ENCODE results near the gene SLC38A3.
A peak's percentile ranks its signal among the peaks of the same experiment; 100 is the strongest.
"Not testable (repeated sequence)": the region's sequence is repeated elsewhere in the genome, so short reads cannot be mapped to it uniquely, and the experiment has no call there.

SLC38A3 gene

DNA sequence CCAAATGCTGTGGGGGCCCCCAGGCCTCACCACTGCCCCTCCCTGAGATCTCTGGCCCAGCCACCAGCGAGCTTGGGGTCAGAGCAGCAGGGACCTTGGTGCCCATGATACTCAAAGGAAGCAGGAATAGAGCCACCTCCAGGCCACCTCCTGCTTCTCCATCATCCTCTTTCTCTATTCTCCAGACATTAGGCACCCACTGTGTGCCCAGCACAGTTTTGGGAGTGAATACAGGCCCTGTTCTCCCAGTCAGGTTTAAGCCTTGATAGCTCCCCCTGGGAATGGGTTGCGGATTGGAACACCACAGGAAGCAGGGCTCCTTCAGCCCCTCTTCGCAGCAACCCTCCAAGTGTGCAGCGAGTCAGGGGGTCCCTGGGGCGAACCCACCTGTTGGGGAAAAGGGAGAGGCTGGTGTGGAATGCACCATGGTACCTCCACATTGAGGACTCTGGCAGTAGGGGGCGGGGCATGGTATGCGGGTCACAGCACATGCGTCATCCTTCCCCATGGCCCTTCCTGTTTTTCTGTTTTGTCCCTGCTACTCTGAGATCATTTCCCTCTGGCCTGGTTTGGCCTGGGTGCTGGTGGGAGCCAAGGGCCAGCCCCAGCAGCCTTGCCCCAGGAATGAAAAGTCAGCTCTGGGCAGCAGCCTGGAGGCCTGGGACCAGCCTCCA lies 49.6 kb downstream of the SLC38A3 start:
- no peak for DNase-seq (ENCODE audit: low spot score)

DNA sequence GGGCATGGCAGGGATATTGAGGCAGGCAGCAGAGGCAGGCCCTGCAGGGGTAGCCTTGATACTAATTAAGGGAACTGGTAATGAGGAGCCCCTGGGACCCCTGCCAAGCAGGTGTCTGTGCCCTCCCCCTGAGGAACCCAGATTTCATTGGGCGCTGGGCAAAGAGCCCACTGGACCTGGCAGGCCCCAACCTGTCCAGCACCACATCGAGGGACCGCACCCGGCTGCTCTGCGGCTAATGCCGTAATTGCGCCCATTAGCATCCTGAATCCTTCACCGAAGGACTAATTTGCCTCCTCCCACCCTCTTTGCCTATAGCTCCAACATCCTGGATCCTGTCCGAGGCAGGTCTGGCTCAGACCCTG lies 50.2 kb downstream of the SLC38A3 start:
- DNase-seq (ENCODE audit: low spot score): no peak

DNA sequence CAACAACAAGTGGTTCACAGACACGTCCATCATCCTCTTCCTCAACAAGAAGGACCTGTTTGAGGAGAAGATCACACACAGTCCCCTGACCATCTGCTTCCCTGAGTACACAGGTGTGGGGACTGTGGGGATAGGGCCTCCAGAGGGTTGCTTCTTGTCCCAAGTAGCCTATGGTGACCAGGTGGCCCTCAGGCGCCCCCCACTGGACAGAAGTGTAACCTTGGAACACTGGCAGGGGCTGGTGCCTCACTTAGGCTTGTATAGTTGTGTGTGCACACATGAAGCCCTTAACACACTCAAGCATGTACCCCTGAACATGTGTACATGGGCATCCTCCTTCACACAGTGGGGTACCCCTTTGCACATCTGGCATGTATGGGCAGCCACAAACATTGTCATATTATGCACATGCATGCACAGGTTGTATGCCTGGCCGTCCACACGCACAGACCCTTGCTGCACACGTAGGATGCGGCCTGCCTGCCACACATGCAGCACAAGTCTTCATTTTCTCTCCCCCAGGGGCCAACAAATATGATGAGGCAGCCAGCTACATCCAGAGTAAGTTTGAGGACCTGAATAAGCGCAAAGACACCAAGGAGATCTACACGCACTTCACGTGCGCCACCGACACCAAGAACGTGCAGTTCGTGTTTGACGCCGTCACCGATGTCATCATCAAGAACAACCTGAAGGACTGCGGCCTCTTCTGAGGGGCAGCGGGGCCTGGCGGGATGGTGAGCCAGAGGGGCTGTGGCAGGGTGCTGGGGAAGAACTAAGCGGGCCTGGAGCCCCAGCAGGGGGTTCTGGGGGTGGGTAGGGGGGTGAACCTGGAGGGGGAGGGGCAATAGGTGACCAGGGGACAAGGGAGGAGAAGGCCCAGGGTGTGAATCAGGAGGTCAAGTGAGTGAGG lies 52.2 kb downstream of the SLC38A3 start:
- DNase-seq (ENCODE audit: low spot score): no peak

DNA sequence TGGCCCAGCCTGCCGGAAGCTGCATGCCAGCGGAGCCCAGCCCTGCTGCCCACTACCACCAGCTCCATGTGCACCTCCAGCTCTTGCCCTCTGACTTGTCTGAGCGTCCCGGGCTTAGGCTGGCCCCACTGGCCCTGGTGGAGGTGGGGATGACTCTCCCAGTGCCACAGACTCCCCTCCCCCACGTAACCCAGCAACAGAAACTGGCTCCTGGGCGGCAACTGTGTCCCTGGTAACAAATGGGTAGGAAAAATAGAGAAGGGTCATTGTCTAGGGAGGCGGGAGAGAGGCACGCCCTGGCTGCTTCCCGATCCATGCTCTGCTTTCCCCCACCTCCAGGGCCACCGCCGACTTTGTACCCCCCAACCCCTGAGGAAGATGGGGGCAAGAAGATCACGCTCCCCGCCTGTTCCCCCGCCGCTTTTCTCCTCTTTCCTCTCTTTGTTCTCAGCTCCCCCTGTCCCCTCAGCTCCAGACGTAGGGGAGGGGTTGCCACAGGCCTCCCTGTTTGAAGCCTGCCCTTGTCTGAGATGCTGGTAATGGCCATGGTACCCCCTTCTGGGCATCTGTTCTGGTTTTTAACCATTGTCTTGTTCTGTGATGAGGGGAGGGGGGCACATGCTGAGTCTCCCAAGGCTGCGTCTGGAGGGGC lies 53.1 kb downstream of the SLC38A3 start:
- DNase-seq (ENCODE audit: low spot score): no peak

DNA sequence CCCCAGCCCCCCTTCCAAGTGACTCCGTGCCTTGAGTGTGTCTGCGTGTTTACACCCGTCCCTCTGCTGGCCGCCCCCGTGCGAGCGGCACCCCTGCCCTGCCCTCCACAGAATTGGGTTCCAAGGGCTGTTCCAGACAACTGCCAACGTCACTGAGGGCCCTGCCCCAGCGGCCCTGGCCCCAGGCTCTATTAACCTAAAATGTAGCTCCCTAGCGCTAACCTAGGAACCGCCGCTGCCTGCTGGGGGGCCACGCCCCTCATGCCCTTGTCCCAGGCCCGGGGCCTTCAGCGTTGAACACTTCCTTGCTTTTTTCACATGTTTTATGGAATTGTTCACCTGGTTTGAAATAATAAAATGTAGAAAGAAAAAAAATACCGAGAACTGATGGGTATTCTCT lies 53.9 kb downstream of the SLC38A3 start:
- no peak for DNase-seq (ENCODE audit: low spot score)

DNA sequence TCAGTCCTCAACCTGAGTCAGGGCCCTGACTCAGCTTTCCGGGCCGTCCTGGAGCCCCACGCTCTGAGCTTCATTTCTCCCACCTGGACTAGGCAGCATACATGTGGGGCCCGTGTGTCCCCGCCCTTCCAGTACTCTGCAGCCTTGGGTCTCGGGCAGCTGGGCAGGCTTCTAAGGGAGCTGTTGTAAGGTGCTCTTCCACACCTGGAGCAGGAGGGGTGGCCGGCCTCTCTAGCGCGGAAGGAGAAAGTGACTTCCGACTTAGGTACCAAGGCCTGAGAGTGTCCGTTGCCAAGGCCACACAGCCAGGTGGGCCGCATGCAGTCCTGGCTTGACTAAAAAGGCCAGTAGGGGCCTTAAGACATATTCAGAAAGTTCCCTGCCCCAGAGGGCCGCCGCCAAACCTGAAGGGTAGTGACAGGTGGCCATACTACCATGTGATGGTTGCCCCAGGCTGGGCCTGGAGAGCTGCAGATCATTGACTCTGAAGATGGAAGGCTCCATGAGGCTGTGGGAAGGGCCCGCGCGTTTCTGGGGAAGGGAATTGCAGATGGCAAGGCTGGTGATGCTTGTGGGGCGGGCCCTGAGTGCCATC lies 54.5 kb downstream of the SLC38A3 start:
- no peak for DNase-seq (ENCODE audit: low spot score)

DNA sequence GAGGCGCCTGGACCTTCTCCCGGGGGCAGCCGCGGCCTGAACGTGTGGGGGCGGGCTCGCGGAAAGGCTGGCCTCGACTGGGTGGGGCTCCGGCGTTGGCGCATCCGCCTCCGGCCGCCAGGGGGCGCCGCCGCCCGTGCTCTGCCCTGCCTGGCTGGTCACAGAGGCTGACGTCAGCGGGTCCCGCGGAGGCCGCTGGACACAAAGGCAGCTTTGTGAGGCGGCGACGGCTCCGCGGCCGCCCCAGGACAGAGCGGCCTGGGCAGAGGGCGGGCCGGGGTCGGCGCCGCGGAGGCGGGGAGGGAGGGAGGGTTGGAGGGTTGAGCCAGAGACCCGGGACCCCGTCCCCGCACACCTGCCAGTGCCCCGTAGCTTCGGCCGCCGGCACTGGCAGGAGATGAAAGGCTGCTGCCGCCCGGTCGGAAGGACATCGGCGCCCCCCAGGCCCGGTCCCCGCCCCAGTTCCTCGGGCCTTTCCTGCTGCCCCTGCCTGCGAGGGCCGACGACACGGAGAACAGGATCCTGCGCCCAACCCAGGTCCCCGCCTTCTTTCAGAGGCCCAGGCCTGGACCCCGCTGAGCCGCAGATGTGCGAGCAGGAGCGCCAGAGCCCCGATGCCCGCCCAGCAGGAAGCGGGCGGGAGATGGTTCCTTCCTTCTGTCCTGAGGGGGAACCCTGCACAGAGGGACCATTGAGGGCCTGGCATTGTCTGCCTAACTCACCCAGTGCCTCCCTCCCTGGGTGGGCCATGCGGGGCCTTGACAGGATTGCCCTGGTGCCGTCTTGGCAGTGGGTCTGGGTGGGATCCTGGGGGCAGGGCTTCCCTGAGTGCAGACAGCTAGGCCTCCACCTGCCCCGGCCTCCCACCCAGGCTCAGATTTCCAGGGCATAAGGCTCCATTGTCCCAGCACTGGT lies 55.2 kb downstream of the SLC38A3 start:
- peak; percentile 94 for DNase-seq (ENCODE audit: low spot score)

DNA sequence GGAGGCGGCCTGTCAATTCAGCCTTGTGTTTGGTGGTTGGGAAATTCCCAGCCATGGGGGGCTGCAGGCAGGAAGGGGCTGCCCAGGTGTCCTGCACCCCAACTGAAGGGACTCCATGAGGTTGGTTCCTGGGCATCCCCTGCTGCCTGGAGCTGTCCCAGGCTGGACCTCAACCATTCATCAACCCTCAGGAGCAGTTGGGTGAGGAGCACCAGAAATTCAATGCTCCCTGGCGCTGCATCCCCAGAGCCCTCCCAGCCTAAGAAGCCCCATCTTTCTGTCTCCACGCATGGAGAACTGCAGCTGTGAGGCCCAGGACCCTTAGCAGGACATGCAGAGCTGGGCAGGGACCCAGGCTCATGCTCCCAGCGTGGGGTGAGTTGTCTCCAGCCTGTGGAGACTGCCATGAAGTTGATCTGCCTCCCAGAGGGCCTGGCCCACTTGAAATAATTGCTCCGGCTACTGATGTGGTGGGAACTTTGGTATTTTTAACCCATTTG lies 55.9 kb downstream of the SLC38A3 start:
- no peak for DNase-seq (ENCODE audit: low spot score)

DNA sequence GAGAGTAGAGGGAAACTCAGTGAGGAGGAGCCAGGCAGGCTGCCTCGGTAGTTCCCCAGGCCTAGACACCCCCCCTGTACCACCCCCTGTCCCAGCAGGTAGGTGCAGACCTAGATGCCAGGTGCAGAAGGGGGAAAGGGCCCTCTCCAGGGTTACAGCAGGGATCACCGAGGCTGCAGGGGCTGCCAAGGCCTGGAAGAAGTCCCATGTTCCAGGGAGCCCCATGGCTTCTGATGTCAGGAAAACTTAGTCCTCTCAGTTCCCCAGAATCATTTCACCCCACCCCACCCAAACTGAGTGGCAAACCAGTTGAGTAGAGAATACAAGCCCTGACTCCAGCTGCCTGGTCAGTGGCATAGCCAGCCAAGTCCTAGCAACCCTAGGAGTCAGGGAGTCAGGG lies 56.4 kb downstream of the SLC38A3 start:
- no peak for DNase-seq (ENCODE audit: low spot score)

DNA sequence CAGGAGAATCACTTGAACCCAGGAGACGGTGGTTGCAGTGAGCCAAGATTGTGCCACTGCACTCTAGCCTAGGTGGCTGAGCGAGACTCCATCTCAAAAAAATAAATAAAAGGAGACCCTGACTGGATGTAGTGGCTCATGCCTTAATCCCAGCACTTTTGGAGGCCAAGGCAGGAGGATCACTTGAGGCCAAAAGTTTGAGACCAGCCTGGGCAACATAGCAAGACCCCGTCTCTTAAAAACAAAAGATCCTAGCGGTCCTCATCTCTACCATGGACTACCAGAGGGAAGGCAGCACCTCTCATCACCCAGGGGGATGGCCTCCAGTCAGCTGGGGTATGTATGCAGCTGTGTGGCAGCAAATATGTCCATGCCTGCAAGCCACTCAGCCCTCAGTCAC lies 57.1 kb downstream of the SLC38A3 start:
- not testable (repeated sequence) for DNase-seq (ENCODE audit: low spot score)

DNA sequence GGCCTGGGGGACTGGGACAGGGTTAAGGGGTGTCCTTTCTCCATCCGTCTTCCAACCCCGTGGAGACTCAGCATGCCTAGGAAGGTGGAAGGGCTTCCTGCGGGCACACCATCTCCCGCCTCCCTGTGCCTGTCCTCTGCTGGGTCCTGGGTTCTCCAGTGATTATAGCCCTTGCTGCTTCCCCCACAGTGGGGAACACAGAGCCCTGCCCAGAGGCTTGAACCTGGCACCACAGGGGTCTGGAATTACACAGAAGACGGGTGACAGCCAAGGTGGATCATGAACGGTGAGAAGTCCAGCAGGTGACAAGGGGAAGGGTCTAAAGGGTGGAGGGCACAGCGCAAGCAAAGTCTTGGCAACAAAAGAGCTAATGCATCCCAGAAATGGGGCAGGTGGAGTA lies 57.7 kb downstream of the SLC38A3 start:
- DNase-seq (ENCODE audit: low spot score): no peak

DNA sequence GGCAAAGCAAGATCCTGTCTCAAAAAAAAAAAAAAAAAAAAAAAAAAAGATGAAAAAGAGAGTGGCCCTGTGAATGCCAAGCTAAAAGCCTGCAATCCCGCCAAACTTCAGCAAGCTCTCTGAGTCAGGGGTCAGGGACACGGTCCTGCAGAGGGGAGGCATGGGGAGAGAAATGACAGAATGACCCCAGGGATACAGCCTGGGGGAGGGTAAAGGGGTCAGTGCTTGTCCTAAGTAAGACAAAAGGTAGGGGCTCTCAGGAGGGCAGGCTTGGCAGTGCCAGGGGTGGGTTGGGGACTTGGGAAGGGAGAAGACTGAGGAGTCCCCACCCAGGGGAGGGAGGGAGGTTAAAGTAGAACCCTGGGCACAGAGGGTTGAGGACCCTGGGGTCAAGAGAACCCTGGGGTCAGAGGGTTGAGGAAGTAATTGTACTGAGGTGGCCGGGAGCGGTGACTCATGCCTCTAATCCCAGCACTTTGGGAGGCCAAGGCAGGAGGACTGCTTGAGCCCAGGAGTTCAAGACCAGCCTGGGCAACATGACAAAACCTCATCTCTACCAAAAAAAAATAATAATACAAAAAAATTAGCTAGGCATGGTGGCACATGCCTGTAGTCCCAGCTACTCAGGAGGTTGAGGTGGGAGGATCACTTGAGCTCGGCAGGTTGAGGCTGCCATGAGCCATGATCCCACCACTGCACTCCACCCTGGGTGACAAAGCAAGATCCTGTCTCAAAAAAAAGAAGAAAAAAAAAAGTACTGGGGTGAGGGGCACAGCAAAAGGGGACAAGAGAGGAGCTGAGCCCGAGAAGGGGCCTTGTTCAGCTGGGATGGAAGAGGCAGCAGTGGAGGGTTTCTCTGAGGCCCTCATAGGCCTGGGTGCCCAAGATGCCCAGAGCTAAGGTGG lies 58.7 kb downstream of the SLC38A3 start:
- DNase-seq (ENCODE audit: low spot score): no peak

DNA sequence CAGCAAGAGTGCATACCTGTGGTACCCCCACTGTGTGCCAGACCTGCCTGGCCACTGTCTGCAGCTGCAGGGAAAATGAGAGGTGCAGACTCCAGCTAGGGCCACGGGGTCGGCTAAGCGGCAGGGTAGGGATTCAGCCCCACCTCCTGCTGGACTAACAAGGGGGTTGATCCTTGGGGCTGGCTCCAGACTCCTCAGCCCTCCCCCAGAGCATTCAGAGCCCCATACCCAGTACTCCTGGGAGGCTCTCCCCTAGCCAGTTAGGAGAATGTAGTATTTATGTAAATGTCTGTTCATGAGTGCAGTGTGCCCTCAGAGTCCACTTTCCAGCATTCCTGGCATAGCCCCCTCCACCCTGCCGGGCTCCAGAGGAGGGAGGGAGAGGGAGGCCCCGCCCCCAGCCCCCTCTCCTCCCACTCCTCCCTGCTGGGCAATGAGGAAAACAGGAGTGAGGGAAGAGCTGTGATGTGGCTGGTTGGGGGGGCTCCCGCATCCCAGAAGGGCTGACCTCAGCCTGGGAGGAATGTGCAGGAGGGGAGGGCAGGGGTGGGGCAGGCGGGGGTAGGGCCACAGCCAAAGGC lies 59.4 kb downstream of the SLC38A3 start:
- peak; percentile 91 for DNase-seq (ENCODE audit: low spot score)

DNA sequence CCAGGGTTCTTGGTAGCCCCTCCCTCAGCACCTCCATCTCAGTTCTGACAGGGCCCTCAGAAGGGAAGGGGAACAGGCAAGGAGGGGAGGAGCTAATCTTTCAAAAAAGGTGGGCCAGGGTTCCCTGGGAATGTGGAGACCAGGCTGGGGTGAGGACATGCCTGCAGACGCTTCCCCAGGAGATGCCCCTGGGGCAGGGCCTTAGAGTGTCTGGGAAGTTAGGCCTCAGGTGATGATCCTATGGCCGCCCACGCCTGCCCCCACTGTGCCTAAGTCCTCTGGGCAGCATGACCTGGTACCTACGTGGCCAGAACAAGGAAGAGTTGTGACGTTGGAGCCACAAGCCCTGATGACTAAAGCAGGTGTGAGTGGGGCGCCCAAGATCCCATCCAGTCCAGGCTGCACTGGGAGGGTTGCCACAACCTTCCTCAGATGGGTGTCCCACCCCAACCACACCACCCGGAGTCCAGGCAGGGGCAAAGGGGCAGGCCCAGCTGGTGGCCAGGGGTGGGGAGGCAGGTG lies 60.0 kb downstream of the SLC38A3 start:
- no peak for DNase-seq (ENCODE audit: low spot score)

DNA sequence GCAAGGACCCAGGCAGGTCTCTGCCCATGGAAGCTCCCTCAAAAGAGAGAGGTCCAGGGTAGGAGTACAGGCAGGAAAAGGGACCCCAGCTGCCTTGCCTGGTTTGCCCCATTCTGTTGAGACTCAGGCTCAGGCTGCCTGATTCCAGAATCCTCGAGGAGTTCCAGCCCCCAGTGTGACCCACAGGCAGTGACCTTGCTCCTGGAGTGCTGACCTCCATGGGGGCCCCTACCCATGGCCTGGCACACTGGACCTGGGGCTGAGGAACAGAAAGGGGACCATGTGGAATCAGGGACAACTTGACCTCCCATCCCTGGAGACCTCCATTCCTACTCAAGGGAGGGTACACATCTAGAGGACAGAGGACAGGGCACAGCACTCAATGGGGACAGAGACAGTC lies 60.5 kb downstream of the SLC38A3 start:
- no peak for DNase-seq (ENCODE audit: low spot score)

DNA sequence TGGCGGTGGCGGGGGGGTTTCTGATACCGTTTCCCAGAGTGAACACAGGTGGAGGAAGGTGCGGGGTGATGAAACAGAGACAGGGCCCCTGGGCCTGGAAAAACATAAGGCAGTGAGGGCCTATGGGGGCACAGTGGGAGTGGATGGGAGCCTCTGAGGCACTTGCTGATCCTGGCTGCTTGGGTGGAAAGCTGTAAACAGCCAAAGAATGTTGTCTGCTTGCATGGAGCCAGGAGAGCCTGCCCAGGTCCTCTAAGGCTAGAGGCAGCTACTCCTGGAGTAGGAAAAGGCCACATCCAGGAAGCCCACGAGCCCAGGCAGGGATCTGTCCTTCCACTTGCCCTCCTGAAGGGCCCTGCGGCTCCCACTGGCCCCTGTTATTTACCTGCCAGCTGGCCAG lies 60.9 kb downstream of the SLC38A3 start:
- no peak for DNase-seq (ENCODE audit: low spot score)

DNA sequence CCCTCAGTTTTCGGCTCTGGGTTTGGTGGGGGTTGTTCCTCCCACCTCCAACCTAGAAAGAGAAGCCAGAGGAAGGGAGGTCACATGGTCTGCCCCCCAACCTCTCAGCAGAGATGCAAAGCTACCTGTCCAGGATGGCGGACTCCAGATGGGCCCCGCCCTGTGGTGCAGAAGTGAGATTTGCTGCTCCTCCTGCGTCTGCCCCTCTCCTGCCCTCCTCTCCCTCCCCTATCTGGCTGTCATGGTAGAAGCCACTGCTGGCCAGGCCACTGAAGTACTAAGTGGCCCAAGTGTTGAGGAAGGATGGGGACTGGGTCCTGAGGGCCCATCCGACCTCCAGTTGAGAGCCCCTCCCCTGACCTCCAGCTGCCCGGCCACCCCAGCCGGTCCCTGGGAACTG lies 61.8 kb downstream of the SLC38A3 start:
- no peak for DNase-seq (ENCODE audit: low spot score)

DNA sequence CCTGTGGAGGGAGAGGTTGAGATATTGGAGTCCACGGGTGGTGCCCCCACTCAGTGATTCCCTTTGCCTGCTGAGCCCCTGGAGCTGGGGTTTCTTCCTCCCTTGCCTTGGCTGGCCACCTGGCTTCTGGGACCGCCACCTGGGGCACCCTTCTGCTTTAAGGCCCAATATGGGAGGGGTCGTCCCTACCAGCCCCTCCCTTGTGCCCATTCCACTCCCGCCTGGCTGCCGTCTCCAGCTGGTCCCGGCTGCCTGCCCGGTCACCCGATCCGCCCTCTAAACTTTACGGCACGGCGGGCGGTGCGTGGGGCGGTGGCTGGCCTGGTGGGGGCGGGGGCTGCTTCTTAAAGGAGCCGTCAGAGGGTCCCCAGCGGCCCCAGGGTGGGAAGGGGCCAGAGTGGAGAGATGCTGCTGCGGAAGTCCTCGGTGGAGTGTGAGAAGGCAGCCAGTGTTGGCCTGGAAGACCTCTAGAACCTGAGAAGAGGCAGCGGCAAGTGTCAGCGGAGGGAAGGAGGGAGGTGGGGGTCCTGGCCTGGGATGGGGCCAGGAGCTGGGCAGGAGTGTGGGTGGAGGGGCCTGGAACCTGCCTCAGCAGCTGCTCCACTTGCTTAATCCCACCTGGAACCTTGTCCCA lies 62.3 kb downstream of the SLC38A3 start:
- peak; percentile 84 for DNase-seq (ENCODE audit: low spot score)

DNA sequence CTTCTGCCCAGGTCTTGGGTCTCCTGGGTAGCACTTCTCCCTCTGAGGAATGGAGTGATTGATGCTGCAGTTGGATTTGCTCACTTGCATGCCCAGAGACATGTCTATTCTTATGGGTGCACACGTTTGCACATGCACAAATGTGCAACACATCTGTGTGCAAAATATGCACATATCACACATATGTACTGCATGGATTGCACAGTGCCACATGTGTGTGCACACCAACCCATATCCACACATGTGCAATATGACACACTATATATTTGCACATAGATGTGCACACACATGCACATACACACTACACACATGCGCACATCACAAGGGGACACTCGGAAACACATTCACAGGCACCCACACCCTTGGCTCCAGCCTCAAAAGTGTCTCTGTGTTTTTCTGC lies 63.2 kb downstream of the SLC38A3 start:
- no peak for DNase-seq (ENCODE audit: low spot score)

Data from Ammon's horn (tissue), 1 donor.